HK-2 (cell line): ENCODE measurements around the gene PROM1.

Source experiments
- DNase-seq: peaks from one replicate; pipeline ENCODE4 v3.0.0-alpha.2; 2018; ENCODE audit not compliant: unreplicated experiment

PROM1 gene

GRCh38 chr4:16083241-16084191, at the start of gene PROM1:
TSS of gene PROM1 (minus strand) at chr4:16084023. CDS start at chr4:16075906, 8,117 bp downstream.
- no peak for DNase-seq

- no peak for DNase-seq
These were observed 49.6 kb upstream of the PROM1 start for GRCh38 chr4:16133406-16133805.

DNA sequence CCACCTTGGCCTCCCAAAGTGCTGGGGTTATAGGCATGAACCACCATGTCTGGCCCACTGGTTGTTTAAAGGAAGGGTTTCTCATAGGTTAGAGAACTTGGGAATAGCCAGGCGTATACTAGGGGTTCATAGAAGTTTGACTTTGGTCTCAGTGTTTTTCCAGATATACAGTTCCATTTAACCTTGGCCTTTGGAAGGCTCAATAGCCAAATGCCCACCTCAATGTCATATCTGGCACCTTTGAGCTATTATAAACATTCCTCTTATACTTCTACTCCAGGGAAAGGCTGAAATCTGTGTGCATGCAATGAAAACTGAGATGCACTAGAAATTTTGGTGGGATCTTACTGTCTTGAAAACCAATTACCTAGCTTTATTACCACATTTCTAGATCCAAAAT, 47.5 kb upstream of the PROM1 start:
- no peak for DNase-seq

DNA sequence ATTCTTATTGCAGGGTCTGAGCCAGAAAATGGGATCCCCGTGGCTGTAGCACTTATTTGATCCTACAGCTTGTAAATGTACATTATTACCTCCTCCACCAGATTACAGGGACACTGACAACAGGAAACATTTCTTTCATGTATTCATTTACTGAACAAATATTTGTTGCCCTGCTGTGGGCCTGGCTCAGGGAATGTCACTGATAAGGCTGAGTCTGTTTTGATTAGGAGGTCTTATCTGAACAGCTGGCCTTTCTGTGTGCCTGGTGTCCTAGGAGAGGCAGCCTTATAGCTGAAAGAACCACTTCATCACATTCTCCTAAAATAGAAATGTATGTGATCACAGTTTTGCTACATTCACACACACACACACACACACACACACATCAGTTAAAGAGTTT, 45.5 kb upstream of the PROM1 start:
- DNase-seq = no peak

DNA sequence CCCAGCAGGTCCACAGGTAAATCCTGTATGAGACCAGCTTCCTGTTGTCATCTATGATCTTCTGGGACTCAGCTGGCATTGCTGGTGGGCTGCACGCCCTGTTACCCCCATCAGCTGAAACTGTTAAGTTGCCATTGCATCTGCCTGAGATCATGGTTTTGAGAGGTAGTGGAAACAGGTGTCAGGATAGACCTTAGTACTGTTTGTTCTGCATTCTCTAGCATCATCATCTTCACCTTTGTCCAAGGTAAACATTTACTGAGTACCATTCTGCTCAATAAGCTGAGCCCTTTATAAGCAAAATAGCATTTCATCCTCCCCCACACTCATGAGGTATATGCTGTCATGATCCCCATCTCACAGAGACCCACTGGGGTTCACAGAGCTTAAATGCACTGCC, 42.9 kb upstream of the PROM1 start:
- no peak for DNase-seq

- DNase-seq = no peak
These were observed 42.0 kb upstream of the PROM1 start for GRCh38 chr4:16125571-16126445.

DNA sequence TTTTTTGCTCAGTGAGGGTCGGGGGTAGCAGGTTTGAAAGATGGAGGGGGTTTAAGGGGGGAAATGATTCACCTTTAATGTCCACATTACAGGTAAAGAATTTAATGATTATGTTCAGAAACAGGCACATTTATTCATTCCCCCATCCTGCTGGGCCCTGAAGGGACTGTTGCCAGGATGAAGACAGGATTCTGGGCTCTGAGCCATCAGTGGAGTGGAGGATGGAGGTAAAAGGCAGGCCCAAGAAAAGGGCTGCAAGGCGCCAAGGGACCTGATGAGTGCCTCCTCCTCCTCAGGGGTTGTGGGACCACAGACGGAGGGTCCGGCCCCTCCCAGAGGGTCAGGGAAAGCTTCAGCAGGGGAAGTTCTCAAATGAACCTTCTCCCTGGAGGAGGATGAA, 40.4 kb upstream of the PROM1 start:
- no peak for DNase-seq

DNA sequence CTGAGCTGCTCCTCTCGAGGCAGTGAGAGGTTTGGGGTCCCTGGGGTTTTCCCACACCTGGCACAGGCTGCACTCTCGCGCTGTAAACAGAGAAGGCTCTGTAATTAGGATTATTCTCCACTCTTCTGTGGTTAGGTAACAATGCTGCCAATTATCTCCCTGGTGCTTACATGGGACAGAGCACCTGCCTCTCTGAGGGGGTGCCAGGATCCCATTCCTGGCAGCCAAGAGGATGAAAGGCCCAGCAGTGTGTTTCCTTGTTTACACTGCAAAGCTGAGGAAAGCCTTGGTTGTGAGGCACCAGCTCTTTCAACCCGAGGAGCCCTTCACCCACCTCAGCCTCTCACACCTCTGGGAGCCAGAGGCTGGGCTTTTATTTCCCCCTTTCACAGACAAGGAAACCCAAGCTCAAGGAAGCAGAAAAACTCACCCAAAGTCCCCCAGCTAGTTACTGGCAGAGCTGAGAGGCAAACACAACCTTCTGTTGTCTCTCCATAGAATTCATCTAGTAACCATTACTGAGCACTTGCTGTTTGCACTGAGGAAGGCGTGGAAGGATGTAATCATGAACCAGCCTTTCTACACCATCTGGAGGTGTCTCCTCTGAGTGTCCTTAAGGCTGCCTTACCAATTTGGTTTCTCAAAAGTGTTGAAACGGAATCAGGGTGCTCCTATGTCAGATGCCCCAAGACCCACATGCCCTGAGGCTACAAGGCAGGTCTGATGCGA, 39.7 kb upstream of the PROM1 start:
- no peak for DNase-seq

DNA sequence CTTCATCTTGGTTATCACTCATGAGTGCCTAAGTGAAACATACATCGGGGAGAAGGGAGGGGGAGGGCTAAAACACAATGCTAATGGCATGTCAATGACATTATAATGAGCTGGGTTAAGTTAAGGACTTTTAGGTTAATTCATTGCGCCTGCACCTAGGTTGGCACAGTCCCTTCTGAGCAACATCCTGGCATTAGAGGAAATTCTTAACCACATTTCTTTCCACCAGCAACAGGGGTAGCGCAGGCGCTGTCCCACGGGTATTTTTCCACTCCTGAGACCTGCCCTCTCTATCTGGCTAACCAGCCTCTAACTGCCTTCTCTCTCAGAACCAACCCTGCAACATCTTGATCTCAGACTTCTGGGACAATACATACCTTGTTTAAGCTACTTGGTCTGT, 39.0 kb upstream of the PROM1 start:
- DNase-seq = no peak

- no peak for DNase-seq
These were observed 38.5 kb upstream of the PROM1 start for GRCh38 chr4:16122308-16122711.

- no peak for DNase-seq
These were observed 36.9 kb upstream of the PROM1 start for GRCh38 chr4:16120720-16121119.

DNA sequence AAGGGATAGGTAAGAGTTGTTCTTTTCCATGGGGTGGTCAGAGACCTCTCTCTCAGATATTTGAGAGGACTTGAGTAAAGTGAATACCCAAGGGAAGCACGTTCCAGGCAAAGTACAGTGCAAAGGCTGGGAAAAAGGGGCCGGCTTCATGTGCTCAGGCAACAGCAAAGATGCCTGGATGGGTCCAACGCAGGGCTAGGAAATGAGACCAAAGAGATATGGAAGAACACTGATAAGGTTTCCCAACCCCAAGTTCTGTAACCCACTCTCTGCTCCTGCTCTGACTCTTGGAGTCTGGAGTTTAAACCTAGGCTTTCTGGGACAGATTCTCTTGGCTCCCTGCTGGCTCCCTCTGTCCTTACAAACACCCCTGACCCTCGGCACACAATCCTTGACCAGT, 36.2 kb upstream of the PROM1 start:
- DNase-seq = no peak

DNA sequence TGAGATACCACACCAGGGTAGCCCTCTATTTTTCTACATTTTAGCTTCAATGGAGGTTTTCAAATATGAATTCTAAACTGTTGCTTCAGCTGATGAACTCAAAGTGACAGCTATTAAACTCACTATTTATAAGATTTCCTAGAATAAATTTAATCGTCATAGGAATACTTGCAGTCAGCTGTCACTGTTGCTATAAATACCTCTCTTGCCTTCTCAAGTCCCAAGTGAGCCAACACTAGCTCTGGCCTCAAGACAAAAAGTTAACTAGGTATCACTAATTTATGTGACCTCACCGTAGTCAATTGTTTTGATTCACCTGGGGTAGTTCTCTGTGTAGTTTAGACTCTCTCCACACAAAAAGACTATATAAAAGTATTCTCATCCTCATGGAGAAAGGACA, 34.3 kb upstream of the PROM1 start:
- DNase-seq = no peak

GRCh38 chr4:16117164-16117563, 33.3 kb upstream of the PROM1 start:
- no peak for DNase-seq

DNA sequence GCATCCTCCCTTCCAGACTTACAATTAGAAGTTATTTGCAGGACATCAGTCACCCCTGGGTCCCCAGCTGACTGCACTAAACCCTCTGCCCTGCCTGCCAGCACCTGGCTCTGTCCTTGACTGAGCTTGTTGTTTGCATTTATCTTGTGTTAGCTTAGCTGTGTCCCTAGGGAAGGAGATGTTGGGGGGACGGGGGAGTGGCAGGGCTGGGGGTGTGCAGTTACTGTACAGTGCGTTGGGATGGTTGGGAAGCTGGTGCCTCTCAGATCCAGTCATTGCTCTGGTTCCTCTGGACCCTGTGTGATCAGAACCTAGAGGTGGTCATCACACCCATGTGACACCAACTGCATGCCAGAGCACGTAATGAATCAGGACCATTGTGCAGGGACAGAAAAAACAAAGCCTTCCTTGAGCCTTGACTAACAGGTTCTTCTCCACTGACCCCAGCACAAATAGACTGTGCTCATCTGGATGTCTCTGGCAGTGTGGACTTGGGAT, 32.7 kb upstream of the PROM1 start:
- no peak for DNase-seq

- DNase-seq = no peak
These were observed 32.2 kb upstream of the PROM1 start for GRCh38 chr4:16116019-16116418.

- DNase-seq = no peak
These were observed 30.7 kb upstream of the PROM1 start for GRCh38 chr4:16114546-16114945.

DNA sequence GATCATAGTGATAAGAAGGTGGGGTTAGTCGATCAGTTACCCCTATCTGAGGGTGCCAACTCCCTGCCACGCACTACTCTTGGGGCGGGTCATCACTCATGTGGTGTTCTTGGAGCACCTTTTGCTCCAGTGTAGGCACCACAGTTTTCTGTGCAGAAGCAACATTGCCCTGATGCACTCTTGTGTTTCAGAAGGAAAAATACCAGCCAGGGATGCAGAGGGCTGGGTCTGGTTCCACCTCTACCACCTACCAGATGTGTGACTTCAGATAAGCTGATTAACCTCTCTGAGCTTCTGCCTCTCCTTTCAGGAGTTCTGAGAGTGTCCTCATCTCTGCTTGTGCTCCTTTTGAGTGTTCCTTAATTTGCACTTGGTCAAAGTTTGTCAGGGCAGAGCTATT, 29.9 kb upstream of the PROM1 start:
- DNase-seq = no peak

DNA sequence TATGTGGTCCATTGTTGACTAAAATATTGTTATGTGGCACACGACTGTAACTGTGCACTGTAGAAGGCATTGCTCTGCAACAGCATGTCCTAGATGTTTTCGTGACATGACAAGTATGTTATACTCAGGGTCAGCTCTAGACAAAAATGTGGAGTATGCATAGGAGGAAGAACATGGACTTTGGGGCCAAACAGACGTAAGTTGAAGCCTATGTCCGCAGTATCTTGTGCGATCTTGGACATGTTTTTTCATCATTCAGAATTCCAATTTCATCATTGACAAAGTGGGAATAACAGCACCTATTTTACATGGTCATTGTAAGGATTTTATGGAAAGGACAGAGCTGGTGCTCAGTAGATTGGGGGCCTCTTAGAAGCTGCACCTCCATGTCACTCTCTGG, 27.7 kb upstream of the PROM1 start:
- DNase-seq = no peak

DNA sequence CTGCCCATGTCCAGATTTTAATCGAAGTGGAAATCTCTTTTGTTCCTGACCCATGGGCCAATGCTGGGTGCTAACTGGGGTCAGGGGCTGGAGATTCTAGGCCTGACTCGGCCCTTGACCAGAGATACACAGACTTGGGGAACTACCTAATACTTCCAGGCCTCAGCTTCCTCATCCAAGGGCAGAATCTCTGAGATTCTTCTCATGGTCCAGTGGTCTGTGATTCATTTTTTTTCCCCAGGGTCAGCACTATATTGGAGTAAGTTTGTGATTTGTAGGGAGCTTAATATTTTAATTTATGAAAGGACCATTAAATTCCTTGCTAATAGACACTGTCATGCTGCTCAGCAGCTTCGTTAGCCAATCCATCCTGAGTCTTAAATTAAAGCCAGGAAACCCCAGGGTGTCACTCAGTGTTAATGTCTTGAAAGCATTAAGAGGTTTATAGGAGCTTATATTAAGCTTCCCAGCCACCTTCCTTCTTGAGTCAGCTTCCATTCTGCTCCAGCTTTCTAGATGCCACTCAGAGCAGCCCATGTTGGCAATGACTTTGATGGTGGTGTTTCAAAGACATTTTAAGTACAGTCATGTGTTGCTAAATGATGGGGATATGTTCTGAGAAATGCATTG, 27.0 kb upstream of the PROM1 start:
- no peak for DNase-seq

GRCh38 chr4:16110199-16110598, 26.4 kb upstream of the PROM1 start:
- no peak for DNase-seq
